NCI-H1436 treated with DMSO at 0.1 percent for 48 hours (cell line): ENCODE measurements around the gene GRIP1.

Source experiments
- DNase-seq: peaks from one replicate; lab custom pipeline; 2025; lab: John Stamatoyannopoulos, UW

The GRIP1 gene

GRCh38 chr12:66647034-66647691 lies 31.7 kb downstream of the GRIP1 start:
- no peak for DNase-seq

- no peak for DNase-seq
Observed at GRCh38 chr12:66644151-66644550, 34.7 kb downstream of the GRIP1 start.

- no peak for DNase-seq
Observed at GRCh38 chr12:66640691-66641460, 38.0 kb downstream of the GRIP1 start.

- DNase-seq = no peak
Observed at GRCh38 chr12:66638666-66639065, 40.2 kb downstream of the GRIP1 start.

- DNase-seq = no peak
Observed at GRCh38 chr12:66637699-66638301, 41.1 kb downstream of the GRIP1 start.

- DNase-seq = no peak
Observed at GRCh38 chr12:66636771-66637170, 42.1 kb downstream of the GRIP1 start.

- no peak for DNase-seq
Observed at GRCh38 chr12:66633676-66634075, 45.2 kb downstream of the GRIP1 start.

- no peak for DNase-seq
Observed at GRCh38 chr12:66629138-66629870, 49.6 kb downstream of the GRIP1 start.

- no peak for DNase-seq
Observed at GRCh38 chr12:66627988-66628317, 50.9 kb downstream of the GRIP1 start.

GRCh38 chr12:66627270-66627987 lies 51.4 kb downstream of the GRIP1 start:
- no peak for DNase-seq

- DNase-seq = no peak
Observed at GRCh38 chr12:66624806-66625205, 54.1 kb downstream of the GRIP1 start.

- no peak for DNase-seq
Observed at GRCh38 chr12:66623455-66623854, 55.4 kb downstream of the GRIP1 start.

GRCh38 chr12:66620688-66621087 lies 58.2 kb downstream of the GRIP1 start:
- DNase-seq = no peak

- no peak for DNase-seq
Observed at GRCh38 chr12:66620026-66620425, 58.9 kb downstream of the GRIP1 start.

GRCh38 chr12:66617991-66618390 lies 60.9 kb downstream of the GRIP1 start:
- no peak for DNase-seq

GRCh38 chr12:66612090-66612775 lies 66.6 kb downstream of the GRIP1 start:
- DNase-seq = no peak

- no peak for DNase-seq
Observed at GRCh38 chr12:66607147-66607546, 71.7 kb downstream of the GRIP1 start.

GRCh38 chr12:66605293-66605692 lies 73.6 kb downstream of the GRIP1 start:
- no peak for DNase-seq

- no peak for DNase-seq
Observed at GRCh38 chr12:66603981-66604479, 74.8 kb downstream of the GRIP1 start.

GRCh38 chr12:66603461-66603860 lies 75.4 kb downstream of the GRIP1 start:
- no peak for DNase-seq

GRCh38 chr12:66602483-66603143 lies 76.3 kb downstream of the GRIP1 start:
- no peak for DNase-seq
